ENCODE data around the gene OR6Y1.

The OR6Y1 gene, protein sequence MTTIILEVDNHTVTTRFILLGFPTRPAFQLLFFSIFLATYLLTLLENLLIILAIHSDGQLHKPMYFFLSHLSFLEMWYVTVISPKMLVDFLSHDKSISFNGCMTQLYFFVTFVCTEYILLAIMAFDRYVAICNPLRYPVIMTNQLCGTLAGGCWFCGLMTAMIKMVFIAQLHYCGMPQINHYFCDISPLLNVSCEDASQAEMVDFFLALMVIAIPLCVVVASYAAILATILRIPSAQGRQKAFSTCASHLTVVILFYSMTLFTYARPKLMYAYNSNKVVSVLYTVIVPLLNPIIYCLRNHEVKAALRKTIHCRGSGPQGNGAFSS

DNA sequence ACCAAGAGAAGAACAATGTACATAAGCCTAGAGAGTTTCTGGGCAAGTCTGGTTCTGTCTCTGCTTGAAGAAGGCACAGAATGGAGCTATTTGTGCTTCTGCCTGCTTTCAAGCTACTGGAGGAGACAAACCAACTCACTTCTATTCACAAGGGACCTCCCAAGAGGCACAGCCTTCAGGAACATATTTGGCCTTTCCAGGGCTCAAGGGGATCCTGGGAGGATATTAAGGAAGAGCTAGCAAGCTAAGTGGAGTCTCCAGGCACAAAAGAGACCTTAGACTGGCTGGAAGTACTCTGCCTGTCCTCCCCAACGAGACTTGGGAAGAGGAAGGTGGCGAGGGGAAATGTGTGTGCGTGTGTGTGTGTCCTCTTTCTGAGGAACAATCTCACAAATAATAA, at the start of gene OR6Y1:
Gene OR6Y1 (minus strand): TSS at position 54 of the 400 bp plus-strand sequence. CDS start 6,300 bp downstream, outside the sequence.
- no peak for DNase-seq (ENCODE audit: low read depth in 1 of 2, low spot score in 1 of 2)

DNA sequence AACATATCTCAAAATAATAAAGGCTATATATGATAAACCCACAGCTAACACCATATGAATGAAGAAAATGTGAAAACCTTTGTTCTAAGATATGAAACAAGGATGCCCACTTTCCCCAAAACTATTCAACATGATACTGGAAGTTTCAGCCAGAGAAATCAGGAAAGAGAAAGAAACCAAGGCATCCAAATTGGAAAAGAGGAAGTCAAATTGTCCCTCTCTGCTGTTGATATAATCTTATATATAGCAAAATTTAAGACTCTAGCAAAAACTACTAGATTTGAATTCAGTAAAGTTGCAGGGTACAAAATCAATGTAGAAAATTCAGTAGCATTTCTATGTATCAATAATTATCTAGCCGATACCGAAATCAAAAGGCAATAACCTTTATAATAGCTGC, 46.5 kb upstream of the OR6Y1 start:
- no peak for DNase-seq (ENCODE audit: low read depth in 1 of 2, low spot score in 1 of 2)

- DNase-seq (ENCODE audit: low read depth in 1 of 2, low spot score in 1 of 2) = no peak
Measured at GRCh38 chr1:158586942-158587341, 32.7 kb upstream of the OR6Y1 start.

GRCh38 chr1:158583962-158584361, 29.8 kb upstream of the OR6Y1 start:
- DNase-seq (ENCODE audit: low read depth in 1 of 2, low spot score in 1 of 2) = no peak

DNA sequence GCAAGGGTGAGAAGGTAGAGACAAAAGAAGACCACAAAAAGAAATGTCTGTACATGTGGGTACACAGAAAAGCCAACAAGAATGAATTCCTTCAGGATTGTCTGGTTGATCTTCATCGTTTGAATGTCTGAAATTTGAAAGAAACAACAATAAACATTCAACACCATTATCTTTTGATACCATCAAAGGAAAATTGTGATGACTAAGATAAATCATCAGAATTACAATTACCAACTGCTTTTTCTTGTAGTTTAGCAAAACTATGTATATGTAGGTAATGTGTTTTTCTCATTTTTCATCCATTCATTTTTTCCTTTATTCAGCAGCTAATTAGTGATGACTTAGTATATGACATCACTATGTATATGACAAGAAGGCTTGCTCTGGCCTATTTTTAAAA, 25.5 kb upstream of the OR6Y1 start, which contains the start of gene OR10X1:
Gene OR10X1 (minus strand): TSS at position 167 of the 400 bp plus-strand sequence. CDS start 0 bp downstream, at position 167.
- DNase-seq (ENCODE audit: low read depth in 1 of 2, low spot score in 1 of 2) = no peak

GRCh38 chr1:158577561-158577960, 23.4 kb upstream of the OR6Y1 start:
- DNase-seq (ENCODE audit: low read depth in 1 of 2, low spot score in 1 of 2) = no peak

GRCh38 chr1:158572226-158572625, 18.0 kb upstream of the OR6Y1 start:
- DNase-seq (ENCODE audit: low read depth in 1 of 2, low spot score in 1 of 2) = no peak

DNA sequence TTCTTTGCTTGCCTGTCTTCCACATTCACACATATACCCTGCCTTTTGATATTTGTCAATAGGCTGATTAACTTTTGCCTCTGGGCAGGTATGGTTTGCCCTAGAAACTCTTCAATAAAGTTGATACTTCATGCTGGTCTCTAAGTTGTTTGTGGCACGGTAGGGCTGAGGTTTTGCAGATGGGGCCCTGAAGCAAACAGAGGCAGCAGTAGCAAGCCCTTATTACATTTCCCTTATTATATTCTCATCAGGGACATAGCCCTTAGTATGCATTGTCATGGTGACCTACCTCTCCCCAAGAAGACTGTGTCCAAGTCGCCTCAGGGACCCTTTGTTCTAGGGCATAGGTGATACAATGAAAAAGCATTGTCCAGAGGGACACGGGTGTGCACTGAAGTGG, 16.3 kb upstream of the OR6Y1 start, which contains the start of gene OR6P1:
Gene OR6P1 (minus strand): TSS at position 101 of the 400 bp plus-strand sequence. CDS start 6,976 bp downstream, outside the sequence.
- no peak for DNase-seq (ENCODE audit: low read depth in 1 of 2, low spot score in 1 of 2)

DNA sequence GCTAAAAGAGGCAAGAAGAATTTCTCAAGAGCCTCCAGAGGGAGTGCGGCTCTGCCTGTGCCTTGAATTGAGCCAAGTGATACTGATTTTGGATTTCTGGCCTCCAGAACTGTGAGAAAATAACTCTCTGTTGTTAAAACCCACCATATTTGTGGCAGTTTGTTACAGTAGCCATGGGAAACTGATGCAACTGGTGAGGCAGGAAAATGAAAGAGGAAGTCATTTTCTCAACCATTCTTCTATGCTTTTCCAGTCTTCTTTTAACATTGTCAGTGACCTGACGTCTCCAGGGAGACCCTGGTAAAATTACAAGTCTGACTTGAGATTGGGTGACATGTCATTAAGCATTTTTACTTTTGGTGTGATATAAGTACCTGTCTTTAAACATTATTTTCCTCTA, 10.4 kb upstream of the OR6Y1 start:
- DNase-seq (ENCODE audit: low read depth in 1 of 2, low spot score in 1 of 2) = no peak

DNA sequence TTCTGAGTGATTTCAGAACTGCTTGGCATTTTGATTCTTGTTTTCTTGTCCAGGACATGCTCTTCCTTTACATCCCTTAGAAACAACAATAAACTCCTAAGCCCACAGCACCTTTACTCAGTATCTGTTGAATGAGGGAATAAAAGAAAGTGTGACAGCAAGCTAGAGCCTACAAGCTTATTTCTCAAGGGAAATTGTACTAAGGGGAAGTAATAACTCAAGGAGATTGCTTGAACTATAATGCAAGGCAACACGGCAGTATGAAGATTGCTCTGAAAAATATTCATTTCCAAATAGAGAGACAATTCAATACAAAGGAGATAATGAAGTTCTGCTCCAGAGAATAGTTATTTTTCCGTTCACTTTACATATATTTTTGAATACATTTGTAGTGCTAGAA, 9.6 kb upstream of the OR6Y1 start:
- no peak for DNase-seq (ENCODE audit: low read depth in 1 of 2, low spot score in 1 of 2)

- no peak for DNase-seq (ENCODE audit: low read depth in 1 of 2, low spot score in 1 of 2)
Measured at GRCh38 chr1:158559696-158560095, 5.5 kb upstream of the OR6Y1 start.

- DNase-seq (ENCODE audit: low read depth in 1 of 2, low spot score in 1 of 2) = no peak
Measured at GRCh38 chr1:158552296-158552695, 1.9 kb downstream of the OR6Y1 start.

- DNase-seq (ENCODE audit: low read depth in 1 of 2, low spot score in 1 of 2) = no peak
Measured at GRCh38 chr1:158547533-158547932, 6.7 kb downstream of the OR6Y1 start.

DNA sequence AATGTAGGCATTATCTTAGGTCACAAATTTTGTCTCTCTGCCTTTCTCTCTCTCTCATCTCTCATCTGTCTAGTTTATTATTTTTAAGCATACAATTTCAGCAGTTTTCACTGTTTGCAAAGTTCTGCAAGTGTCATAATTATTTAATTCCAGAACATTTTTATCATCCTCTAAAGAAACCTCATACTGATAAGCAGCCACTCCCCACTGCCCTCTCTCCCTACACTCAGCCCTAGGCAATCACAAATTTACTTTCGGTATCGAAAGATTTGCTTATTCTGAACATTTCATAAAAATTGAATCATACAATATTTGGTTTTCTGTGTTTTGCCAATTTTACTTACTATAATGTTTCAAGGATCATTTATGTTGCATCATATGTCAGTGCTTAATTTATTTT, 16.6 kb downstream of the OR6Y1 start:
- no peak for DNase-seq (ENCODE audit: low read depth in 1 of 2, low spot score in 1 of 2)

DNA sequence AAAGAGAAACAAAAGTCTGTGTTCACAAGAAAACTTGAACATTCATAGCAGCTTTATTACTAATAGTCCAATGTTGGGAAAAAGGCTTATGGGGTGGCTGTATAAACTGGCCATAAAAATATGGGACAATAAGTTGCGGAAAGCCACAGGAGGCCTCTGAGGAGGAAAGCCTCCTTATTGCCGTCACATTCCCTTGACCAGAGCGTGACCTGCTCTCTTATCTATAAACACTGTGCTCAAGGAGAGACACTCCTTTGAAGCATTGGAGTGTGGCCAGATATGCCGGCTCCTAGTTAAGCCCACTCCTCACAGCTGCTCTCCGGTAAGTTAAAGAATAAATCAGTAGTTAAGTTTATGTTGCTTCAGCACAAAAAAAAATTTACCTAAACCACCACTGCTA, 19.7 kb downstream of the OR6Y1 start:
- DNase-seq (ENCODE audit: low read depth in 1 of 2, low spot score in 1 of 2) = no peak

GRCh38 chr1:158527190-158527815, 26.9 kb downstream of the OR6Y1 start:
- no peak for DNase-seq (ENCODE audit: low read depth in 1 of 2, low spot score in 1 of 2)

DNA sequence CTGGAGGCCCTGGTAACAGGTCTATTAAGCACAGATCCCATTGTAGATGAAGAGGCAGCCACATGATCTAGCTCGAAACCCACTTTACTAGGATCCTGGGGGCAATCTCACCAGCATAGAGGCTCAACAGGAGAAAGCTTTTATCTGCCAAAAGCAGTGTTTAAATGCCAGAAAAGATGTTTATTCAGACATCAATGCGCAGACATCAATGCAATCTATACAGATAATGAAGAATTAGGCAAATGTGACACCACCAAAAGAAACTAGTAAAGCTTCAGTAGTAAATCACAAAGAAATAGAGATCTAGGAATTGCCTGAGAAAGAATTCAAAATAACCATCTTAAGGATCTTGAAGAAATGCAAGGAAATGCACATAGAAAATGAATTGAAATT, 32.5 kb downstream of the OR6Y1 start:
- no peak for DNase-seq (ENCODE audit: low read depth in 1 of 2, low spot score in 1 of 2)

GRCh38 chr1:158520955-158521665, 33.1 kb downstream of the OR6Y1 start:
- no peak for DNase-seq (ENCODE audit: low read depth in 1 of 2, low spot score in 1 of 2)

- no peak for DNase-seq (ENCODE audit: low read depth in 1 of 2, low spot score in 1 of 2)
Measured at GRCh38 chr1:158520021-158520420, 34.2 kb downstream of the OR6Y1 start.

- no peak for DNase-seq (ENCODE audit: low read depth in 1 of 2, low spot score in 1 of 2)
Measured at GRCh38 chr1:158516966-158517365, 37.2 kb downstream of the OR6Y1 start.

DNA sequence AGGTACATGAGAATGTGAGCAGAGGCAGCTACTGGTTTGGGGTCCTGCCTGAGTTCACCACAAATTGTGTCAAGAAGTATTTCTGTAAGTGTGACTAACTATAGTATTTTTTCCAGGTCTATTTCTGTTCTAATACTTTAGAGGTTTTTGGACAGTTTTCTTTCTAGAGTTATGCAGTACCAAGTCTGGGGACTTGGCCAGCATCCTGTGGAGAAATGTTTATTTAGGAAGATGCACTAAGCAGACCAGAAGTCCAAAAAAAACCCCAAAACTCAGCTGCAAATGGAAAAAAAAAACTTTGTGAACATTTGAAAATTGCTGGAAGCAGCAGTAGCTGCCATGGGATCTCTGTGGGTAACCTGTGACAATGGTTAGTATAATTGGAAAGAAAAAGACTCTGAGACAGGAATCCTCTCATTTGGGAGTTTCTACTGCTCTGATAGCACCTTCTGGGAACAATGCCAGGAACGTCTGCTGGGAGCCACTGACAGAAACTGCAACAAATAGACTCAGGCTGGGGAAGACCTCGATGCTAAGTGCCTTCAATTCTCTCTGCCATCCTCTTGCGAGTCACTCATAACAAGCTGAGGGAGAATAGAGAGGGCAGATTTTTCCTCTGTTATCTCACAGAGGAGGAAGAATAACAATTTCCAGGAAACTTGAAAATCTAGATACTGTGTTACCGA, 44.6 kb downstream of the OR6Y1 start:
- no peak for DNase-seq (ENCODE audit: low read depth in 1 of 2, low spot score in 1 of 2)
